ENCODE results near the gene SNX19.

Gene SNX19

GRCh38 chr11:130876931-130877915 lies 39.1 kb downstream of the SNX19 start:
- H3K4me3 ChIP-seq (ENCODE audit: insufficient read depth, low read length, poor library complexity, severe bottlenecking) = no peak overlapping the region
- H3K9ac ChIP-seq (ENCODE audit: low read length) = no peak overlapping the region
- no peak overlapping the region for H3K4me2 ChIP-seq (ENCODE audit: low read depth, low read length, poor library complexity, severe bottlenecking)
- no peaks in the 10 kb centered on the region for H3K9me2 ChIP-seq (replicated peaks; ENCODE audit: insufficient read depth, low read length)
- H3K79me2 ChIP-seq (ENCODE audit: insufficient read depth, low read length) = no peaks in the 10 kb centered on the region
- H3F3A ChIP-seq (ENCODE audit: insufficient read depth) = no peaks in the 10 kb centered on the region
- no peaks in the 10 kb centered on the region for H3K27me3 ChIP-seq (ENCODE audit: low read length)
- H4K20me1 ChIP-seq (ENCODE audit: low read depth, low read length) = no peaks in the 10 kb centered on the region
- H3K9me3 ChIP-seq (ENCODE audit: insufficient read depth, low read length) = no peaks in the 10 kb centered on the region
- no peak for TF ChIP-seq CTCF (IDR thresholded peaks at IDR 0.05; ENCODE audit: insufficient read depth, low read length, poor library complexity, severe bottlenecking)
- TF ChIP-seq EZH2phosphoT487 (conservative IDR thresholded peaks at IDR 0.05; ENCODE audit: low read length) = no peak
- H3K27ac ChIP-seq (ENCODE audit: low read depth, low read length) = no peak overlapping the region
- H2AFZ ChIP-seq (ENCODE audit: low read depth, low read length, severe bottlenecking) = no peak overlapping the region
- H3K36me3 ChIP-seq (ENCODE audit: low read length) = no peaks in the 10 kb centered on the region

- Histone ChIP-seq H3K27me3 (ENCODE audit: low read length) (no peaks in the 10 kb centered on the region), H3K36me3 (ENCODE audit: low read length) (no peaks in the 10 kb centered on the region), H3K27ac (ENCODE audit: low read depth, low read length) (no peak overlapping the region), H3F3A (ENCODE audit: insufficient read depth) (no peaks in the 10 kb centered on the region), H3K9me3 (ENCODE audit: insufficient read depth, low read length) (no peaks in the 10 kb centered on the region), H3K9ac (ENCODE audit: low read length) (no peak overlapping the region), H3K79me2 (ENCODE audit: insufficient read depth, low read length) (no peaks in the 10 kb centered on the region), H3K4me3 (ENCODE audit: insufficient read depth, low read length, poor library complexity, severe bottlenecking) (no peak overlapping the region), H4K20me1 (ENCODE audit: low read depth, low read length) (no peaks in the 10 kb centered on the region), H3K9me2 (replicated peaks; ENCODE audit: insufficient read depth, low read length) (no peaks in the 10 kb centered on the region), H3K4me2 (ENCODE audit: low read depth, low read length, poor library complexity, severe bottlenecking) (no peak overlapping the region), H2AFZ (ENCODE audit: low read depth, low read length, severe bottlenecking) (no peak overlapping the region)
- TF ChIP-seq CTCF (IDR thresholded peaks at IDR 0.05; ENCODE audit: insufficient read depth, low read length, poor library complexity, severe bottlenecking) (no peak), EZH2phosphoT487 (conservative IDR thresholded peaks at IDR 0.05; ENCODE audit: low read length) (no peak)
Measured at GRCh38 chr11:130876100-130876499, 40.2 kb downstream of the SNX19 start.

- H3K9ac ChIP-seq (ENCODE audit: low read length) = no peak overlapping the region
- H4K20me1 ChIP-seq (ENCODE audit: low read depth, low read length) = no peaks in the 10 kb centered on the region
- no peaks in the 10 kb centered on the region for H3K79me2 ChIP-seq (ENCODE audit: insufficient read depth, low read length)
- no peaks in the 10 kb centered on the region for H3K27me3 ChIP-seq (ENCODE audit: low read length)
- no peak overlapping the region for H3K4me3 ChIP-seq (ENCODE audit: insufficient read depth, low read length, poor library complexity, severe bottlenecking)
- H3K36me3 ChIP-seq (ENCODE audit: low read length) = no peaks in the 10 kb centered on the region
- no peaks in the 10 kb centered on the region for H3K9me2 ChIP-seq (replicated peaks; ENCODE audit: insufficient read depth, low read length)
- no peaks in the 10 kb centered on the region for H3F3A ChIP-seq (ENCODE audit: insufficient read depth)
- no peak overlapping the region for H3K4me2 ChIP-seq (ENCODE audit: low read depth, low read length, poor library complexity, severe bottlenecking)
- no peak overlapping the region for H2AFZ ChIP-seq (ENCODE audit: low read depth, low read length, severe bottlenecking)
- TF ChIP-seq CTCF (IDR thresholded peaks at IDR 0.05; ENCODE audit: insufficient read depth, low read length, poor library complexity, severe bottlenecking) (no peak), EZH2phosphoT487 (conservative IDR thresholded peaks at IDR 0.05; ENCODE audit: low read length) (no peak)
- no peak overlapping the region for H3K27ac ChIP-seq (ENCODE audit: low read depth, low read length)
- H3K9me3 ChIP-seq (ENCODE audit: insufficient read depth, low read length) = no peaks in the 10 kb centered on the region
Measured at GRCh38 chr11:130874955-130875531, 41.2 kb downstream of the SNX19 start.
